ENCODE results near the gene FAM200A.
"Not testable (repeated sequence)": the region's sequence is repeated elsewhere in the genome, so short reads cannot be mapped to it uniquely, and the experiment has no call there.

- not testable (repeated sequence) for TF ChIP-seq CTCF (conservative IDR thresholded peaks at IDR 0.05; ENCODE audit: low read depth, low read length); POLR2A (IDR thresholded peaks at IDR 0.05; ENCODE audit: low read depth, low read length); ELK1 (IDR thresholded peaks at IDR 0.05; ENCODE audit: borderline replicate concordance, low read depth, low read length); RFX5 (IDR thresholded peaks at IDR 0.05; ENCODE audit: low read depth, low read length); USF2 (IDR thresholded peaks at IDR 0.05; ENCODE audit: low read depth, low read length); RAD21 (IDR thresholded peaks at IDR 0.05; ENCODE audit: low read length); RCOR1 (IDR thresholded peaks at IDR 0.05; ENCODE audit: insufficient replicate concordance, low read length); SMC3 (IDR thresholded peaks at IDR 0.05; ENCODE audit: low read depth, low read length); MAZ (IDR thresholded peaks at IDR 0.05; ENCODE audit: borderline replicate concordance, low read depth, low read length); FOS (IDR thresholded peaks at IDR 0.05; ENCODE audit: low read depth, low read length); NFE2L2 (IDR thresholded peaks at IDR 0.05; ENCODE audit: low read depth, low read length)
These were observed 16.9 kb upstream of the FAM200A start for GRCh38 chr7:99568770-99569169.

Measured in IMR-90 (cell line).